Esophagus squamous epithelium (tissue), 4 donors: ENCODE results near the gene IGDCC3.

Source experiments
- CTCF ChIP-seq, 6 experiments: fragments of 450-650 bp in 4 of 6; fragments of 200-600 bp in 2 of 6; sonication (generic) in 2 of 6; IDR thresholded peaks; one replicate each; pipeline ENCODE4 v1.5.1; 2016 to 2019; ENCODE audit warnings: antibody characterized with exemption in 6 of 6, mild to moderate bottlenecking in 4 of 6, moderate library complexity in 4 of 6
- POLR2A ChIP-seq, 4 donors: fragments of 450-650 bp; IDR thresholded peaks; one replicate each; pipeline ENCODE4 v1.6.1; 2017; ENCODE audit warnings: antibody characterized with exemption in 4 of 4, mild to moderate bottlenecking in 4 of 4, moderate library complexity in 3 of 4

GRCh38 chr15:65287520-65287855 is 90.3 kb downstream of the IGDCC3 start:
- TF ChIP-seq POLR2A (IDR thresholded peaks at IDR 0.05) (no peak), CTCF (IDR thresholded peaks at IDR 0.05) (no peak)
